HG03060 (cell line): ENCODE measurements around the gene TNN.

Source experiments
- ATAC-seq: cut with Tn5 transposase; IDR thresholded peaks from one replicate; pipeline ENCODE4 v1.9.1; 2021; ENCODE audit warnings: low read depth, moderate number of reproducible peaks; ENCODE audit not compliant: unreplicated experiment

TNN gene

DNA sequence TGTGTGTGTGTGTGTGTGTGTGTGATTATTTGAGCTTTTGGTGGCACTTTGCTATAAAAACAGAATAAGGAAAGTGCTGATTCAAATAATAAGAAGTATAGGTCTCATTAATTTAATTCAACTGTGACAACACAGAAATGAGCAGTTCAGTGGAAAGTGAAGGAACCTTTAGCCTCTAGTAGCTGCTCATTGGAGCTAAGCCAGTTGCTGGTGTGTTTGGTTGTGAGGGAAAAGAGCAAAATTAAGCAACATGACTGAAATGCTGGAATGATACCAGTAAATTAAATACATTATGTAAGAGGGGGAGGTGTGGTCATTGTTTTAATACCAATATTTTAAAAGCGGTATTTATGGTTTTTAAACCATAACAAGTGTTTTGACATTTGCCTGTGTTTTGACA, 69.7 kb downstream of the TNN start:
- ATAC-seq, result no peak

- ATAC-seq, result no peak
Measured at GRCh38 chr1:175138579-175138978, 70.9 kb downstream of the TNN start.

DNA sequence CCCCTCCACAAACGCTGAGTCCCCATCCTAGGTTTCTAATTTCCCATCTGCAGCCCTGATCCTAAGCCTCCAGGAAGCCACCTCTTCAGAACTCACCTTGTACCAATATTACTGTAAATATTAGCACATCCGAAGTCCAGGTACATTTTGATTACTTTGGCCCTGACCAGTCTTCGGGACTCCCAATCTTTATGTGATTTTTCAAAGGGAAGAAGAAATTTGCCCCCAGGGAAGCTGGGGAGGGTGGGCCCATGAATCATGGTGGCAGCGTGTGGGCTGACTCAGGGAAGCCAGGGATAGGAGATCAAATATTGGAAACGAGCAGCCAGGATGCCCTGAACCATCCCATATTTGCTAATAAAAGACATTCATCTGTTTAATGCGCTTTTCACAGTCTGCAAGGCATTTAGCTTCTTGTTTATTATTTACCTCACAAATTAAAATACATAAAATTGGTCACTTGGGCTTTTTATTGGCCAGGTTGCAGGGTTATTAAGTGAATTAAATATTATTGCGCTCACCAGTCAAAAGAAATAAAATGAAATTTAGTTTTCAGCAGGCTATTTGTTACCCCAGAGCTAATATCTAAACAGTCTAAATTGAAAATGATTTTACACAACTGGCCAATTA, 78.4 kb downstream of the TNN start:
- no peak for ATAC-seq

DNA sequence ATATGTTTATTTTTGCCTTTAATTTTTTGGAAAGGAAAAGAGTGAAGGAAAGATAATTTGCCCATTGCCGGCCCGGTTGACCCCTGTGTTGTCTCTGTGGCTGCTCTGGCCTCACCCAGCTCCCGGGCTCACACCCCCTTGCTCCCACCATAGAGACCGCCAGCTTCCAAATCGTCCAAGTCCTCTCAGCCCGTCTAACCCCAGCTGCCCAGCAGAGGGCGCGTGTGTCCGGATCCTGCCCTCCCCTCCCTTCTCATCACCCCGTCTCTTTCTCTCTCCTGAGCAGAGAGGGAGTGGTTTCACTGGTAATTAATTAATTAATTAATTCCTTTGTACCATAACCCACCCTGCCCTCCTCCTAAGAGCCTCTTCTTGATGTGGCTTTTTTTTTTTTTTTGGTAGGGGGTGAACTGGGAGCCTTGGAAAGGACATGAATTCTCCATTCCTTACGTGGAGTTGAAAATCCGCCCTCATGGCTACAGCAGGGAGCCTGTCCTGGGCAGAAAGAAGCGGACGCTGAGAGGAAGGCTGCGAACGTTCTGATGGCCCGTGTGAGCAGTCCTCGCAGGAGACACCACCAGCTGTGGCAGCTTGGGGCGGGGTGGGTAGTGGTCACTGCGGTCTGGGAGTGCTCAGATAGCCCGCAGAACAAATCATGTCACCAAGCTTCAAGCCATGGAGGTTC, 79.0 kb downstream of the TNN start:
- ATAC-seq, result no peak

DNA sequence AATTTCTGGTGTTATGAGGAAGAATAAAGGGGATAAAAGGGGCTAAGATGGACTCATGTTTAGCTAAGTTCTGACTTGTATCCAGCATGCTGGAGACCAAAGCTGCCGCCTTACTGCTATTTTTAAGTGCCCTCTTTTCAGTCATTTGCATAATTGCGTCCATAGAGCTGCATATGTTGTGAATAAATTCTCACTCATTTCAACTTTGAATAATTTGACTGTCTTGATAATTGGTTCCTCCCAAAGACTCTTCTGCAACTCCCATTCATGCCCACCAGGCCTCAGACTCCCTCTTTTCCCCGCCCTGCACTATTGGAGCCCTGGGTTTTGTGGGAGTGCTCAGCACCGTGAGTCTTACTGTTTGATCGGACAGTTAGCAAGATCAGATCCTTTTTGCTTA, 79.9 kb downstream of the TNN start:
- ATAC-seq, result no peak

DNA sequence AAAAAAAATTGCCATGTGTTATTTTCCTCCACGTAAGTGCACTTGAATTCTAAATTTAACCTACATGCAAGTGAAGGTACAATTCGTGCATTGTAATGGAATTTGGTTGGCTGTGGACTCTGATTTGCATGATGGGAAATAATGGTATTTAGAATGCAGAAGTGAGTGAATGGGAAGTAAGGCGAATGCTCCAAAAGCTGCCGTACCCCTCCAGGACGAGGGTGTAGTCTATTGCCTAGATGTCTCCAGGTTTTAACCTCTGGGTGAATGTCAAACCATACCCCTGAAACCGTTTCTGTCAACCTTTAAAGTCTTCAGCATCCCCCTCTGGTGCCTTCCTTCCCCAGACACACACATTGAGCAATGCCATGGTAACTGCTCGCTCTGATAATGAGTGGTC, 80.4 kb downstream of the TNN start:
- no peak for ATAC-seq

- ATAC-seq, result no peak
Measured at GRCh38 chr1:175150596-175151319, 83.1 kb downstream of the TNN start.

DNA sequence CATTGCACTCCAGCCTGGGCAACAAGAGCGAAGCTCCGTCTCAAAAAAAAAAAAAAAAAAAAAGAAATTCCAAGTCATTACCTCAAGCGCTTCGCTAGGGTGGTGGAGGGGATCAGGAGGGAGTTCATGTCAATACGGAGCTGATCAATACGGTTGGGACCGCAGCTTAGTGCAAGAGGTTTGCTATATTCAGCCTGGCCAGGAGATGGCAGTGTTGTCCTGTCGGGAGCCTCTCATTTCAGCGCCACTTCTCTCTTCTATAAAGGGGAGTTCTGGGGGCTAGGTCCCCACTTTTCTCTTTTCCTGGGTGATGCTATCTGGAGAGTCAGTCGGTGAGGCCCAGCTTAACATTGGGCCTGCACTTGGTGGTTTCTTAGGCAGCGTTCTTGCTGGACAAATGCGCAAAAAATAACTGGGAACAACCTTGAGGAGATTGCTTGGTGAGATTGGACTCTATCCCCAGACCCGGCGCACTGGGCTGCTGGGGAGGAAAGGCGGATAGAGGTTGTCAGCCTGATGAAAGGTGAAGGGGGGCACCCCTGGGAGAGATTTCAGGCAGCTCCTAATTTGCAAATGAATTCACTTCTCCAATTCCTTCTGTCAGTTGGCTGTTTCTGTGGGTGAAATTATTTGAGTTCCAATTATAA, 84.5 kb downstream of the TNN start:
- ATAC-seq, result no peak

GRCh38 chr1:175154629-175155472, 87.2 kb downstream of the TNN start:
- no peak for ATAC-seq

DNA sequence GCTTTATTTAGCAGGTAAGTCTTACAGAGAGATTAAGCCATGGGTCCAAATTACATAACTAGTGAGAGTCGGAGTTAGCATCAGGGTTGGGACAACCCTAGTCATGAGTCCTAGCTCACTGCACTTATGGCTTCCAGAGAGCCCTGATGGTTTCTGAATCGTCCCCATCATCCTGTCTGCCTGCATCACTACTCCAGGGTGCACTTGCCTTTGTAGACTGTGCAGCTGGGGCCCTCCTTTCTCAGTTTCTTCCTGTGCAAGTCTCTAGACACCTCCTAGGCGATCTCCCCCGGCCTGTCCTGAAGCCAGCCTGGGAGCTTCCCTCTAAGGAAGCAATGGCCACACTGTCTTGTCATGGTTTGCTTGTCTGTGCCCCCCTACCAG, 87.8 kb downstream of the TNN start:
- ATAC-seq, result no peak

- no peak for ATAC-seq
Measured at GRCh38 chr1:175155936-175156335, 88.3 kb downstream of the TNN start.

- no peak for ATAC-seq
Measured at GRCh38 chr1:175157200-175157599, 89.6 kb downstream of the TNN start.

DNA sequence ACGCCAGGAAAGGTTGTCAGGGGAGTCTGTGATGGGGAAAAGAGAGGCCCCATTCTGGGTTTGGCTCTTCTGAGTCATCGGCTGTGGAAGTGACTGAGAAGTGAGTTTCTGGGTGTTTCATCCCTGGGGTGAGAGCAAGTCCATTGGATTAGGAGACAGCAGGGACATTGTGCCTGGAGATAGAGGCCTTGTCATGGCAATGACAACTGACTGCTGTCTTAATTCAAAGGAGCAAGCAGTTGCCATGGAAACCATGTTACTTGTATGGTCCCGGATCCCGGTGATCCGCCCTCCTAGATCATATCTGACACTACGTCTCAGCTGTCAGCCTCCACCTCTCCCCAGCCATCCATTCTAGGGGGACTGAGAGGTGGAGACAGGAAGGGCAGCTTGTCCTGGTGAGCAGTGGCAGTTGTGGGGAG, 90.5 kb downstream of the TNN start:
- ATAC-seq, result no peak

DNA sequence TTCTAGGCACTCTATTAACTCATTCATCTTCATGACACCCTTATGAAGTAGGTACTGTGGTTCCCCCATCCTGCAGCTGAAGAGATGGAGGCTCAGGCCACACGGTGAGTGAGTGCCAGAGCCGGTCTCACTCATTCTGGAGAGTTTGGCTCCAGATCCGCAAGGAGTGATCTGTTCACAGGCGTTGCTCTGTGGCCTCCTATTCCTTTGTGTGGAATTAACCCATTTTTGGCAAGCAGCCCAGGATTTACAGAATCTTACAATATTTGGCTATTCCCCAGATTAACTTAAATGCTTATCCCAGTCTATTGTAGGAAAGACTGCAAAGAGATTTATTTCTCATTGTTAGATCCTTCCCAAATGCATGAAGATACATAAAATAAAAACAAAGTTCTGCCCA, 95.3 kb downstream of the TNN start:
- no peak for ATAC-seq

DNA sequence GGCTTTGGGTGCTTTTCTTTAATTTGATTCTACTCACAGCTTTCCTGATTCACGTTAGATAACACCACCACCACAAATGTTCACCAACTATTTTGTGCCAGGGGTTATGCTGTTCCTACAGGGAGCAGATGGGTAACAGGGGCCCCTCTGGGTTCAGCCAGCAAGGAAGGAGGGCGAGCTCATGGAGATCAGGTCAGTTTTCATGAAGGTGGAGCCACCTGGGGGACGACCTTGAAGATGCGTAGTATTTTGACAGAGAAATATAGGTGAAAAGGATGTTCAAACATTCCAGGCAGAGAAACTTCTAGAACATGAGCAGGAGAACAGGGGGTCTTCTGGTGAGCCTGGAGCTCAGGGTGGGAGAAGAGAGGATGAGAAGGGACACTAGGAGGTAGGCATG, 96.1 kb downstream of the TNN start:
- no peak for ATAC-seq

DNA sequence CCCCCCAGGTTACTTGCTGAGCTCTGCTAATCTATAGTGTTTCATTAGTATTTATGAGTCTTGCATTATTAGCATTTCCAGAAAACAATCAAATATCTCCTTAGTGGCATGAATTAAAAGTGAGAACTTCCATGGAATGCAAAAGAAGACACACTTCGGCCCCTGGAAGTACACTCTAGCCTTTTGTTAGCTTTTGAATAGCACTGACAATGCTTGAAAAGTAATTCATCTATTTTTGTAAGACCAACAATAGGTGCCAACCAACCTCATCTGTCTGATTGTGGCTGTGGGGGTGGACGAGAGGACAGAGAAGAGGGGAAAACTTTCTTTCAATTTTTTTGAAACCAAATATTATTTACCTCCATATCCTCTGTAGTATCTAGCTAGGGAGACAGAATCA, 97.1 kb downstream of the TNN start:
- ATAC-seq, result no peak

DNA sequence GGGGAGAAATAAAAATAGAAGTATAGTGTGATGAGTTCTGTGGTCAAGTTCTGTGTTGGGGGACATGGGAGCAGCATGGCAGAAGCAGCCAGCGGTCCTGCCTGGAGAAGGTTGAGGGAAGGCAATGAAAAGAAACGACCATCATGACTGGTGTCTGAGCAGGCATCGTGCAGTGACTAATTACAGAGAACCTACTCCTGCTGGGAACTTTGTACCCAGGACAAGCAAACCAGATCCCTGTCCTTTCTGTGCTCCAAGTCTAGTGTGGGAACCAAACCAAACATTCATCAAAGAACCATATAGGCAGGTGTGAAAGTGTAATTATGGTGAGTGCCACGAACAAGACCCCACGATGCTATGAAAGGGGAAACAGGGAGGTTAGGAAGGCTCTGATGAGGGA, 99.1 kb downstream of the TNN start:
- ATAC-seq, result no peak

DNA sequence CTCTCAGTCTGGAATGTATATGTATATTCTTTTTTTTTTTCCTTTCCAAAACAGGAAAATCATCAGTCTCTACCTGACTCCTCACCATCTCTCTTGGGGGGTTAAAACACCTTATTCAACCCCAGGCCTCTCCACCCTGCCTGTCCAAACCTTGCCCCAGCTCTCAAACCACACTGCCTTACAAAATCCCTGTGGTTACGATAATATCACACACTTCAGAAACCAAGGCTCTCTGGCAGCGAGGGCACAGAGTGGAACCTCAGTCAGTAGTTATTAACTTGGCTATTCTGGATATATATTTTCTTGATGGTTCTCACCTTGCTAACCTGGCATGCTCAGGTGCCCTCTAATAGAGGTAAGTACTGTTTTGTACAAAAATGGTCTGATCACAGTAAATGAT, 100.2 kb downstream of the TNN start:
- no peak for ATAC-seq

DNA sequence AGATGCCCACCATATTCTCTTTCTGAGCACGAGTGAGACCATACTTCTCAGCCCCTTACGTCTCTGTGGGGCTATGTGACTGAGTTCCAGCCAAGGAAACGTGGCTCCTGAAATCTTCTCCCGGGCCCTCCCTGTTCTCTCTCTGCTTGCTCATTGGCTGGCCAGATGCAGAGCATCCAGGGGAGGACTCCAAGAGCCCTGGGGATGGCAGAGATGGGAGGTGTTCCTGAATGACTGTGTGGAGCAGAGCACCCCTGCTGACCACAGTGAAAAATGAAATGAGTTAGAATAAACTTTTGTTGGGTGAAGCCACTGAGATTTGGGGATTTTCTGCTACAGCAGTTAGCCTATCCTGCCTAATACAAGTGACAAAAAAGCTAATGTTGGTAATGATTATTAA, 101.1 kb downstream of the TNN start:
- ATAC-seq, result no peak

DNA sequence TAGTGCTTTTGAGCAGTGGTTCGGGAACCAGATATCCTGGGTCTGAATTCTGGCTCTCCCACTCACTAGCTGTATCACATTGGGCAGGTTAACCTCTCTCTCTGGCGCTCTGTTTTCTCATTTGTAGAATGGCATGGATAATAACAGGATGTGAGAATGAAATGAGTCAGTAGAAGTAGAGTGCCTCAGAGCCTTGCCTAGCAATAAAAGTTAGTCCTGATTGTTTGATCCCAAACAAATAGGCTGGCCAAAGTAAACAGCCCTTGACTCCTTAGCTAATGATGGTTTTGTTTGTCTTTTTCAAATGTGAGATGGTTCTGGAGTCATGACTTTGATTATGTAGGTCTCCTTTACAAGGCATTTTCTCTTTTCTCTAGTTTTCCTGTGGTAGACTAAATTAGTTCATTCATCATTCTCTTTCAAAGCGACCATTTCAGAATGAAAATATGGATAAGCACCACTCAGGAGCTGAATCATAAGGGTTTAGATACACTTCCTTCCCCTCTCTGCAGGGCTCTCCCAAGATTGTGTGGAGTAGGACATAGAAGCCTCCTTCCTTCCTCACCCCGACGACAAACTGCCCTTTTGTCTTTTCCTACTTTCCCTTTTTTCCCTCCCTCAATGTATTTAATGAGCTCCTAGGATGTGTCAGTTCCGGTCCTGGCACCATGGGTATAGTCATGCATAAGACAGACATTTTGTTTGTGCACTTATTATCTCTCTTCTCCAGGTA, 101.8 kb downstream of the TNN start:
- ATAC-seq, result no peak
